WTC11 (cell line): ENCODE results near the gene FUT7. TPM values are rescaled to one million over a fixed set of nuclear protein-coding genes. Genes with fewer than 3 reads are reported as not detected.
A peak's percentile ranks its signal among the peaks of the same experiment; 100 is the strongest.

Source experiments
- AFF4 ChIP-seq: sonication (generic); formaldehyde crosslinking; IDR thresholded peaks from 2 replicates; pipeline ENCODE4 v1.8.1; 2023; ENCODE audit warnings: mild to moderate bottlenecking, missing genetic modification reagents, borderline replicate concordance
- ATF1 ChIP-seq: sonication (generic); formaldehyde crosslinking; IDR thresholded peaks from 2 replicates; pipeline ENCODE4 v1.8.1; 2023; ENCODE audit warnings: mild to moderate bottlenecking, moderate library complexity, missing genetic modification reagents
- ATF2 ChIP-seq: sonication (generic); formaldehyde crosslinking; IDR thresholded peaks from 2 replicates; pipeline ENCODE4 v1.8.1; 2022; ENCODE audit warnings: low read depth, missing genetic modification reagents, borderline replicate concordance
- CBFB ChIP-seq: sonication (generic); formaldehyde crosslinking; IDR thresholded peaks from 2 replicates; pipeline ENCODE4 v1.8.1; 2022; ENCODE audit warnings: mild to moderate bottlenecking, low read depth, missing genetic modification reagents
- EMX1 ChIP-seq: fragments of 250-450 bp; sonication (Bioruptor Pico); IDR thresholded peaks from 2 replicates; pipeline ENCODE4 v1.8.0; 2021; ENCODE audit warnings: mild to moderate bottlenecking
- FOXK1 ChIP-seq: sonication (generic); formaldehyde crosslinking; IDR thresholded peaks from 2 replicates; pipeline ENCODE4 v1.8.0; 2022; ENCODE audit warnings: mild to moderate bottlenecking, moderate library complexity, missing genetic modification reagents
- GABPB1 ChIP-seq: sonication (generic); formaldehyde crosslinking; IDR thresholded peaks from 2 replicates; pipeline ENCODE4 v1.8.1; 2023; ENCODE audit warnings: mild to moderate bottlenecking, missing genetic modification reagents
- GRHL2 ChIP-seq: fragments of 250-450 bp; sonication (Bioruptor Pico); IDR thresholded peaks from 2 replicates; pipeline ENCODE4 v1.8.0; 2022; ENCODE audit warnings: mild to moderate bottlenecking, moderate library complexity; ENCODE audit not compliant: insufficient replicate concordance, severe bottlenecking
- HMGXB4 ChIP-seq: sonication (generic); formaldehyde crosslinking; IDR thresholded peaks from 2 replicates; pipeline ENCODE4 v1.8.1; 2023; ENCODE audit warnings: mild to moderate bottlenecking, moderate library complexity, missing genetic modification reagents
- KAT7 ChIP-seq: sonication (generic); formaldehyde crosslinking; IDR thresholded peaks from 2 replicates; pipeline ENCODE4 v1.8.1; 2023; ENCODE audit warnings: missing genetic modification reagents, mild to moderate bottlenecking, borderline replicate concordance
- MAX ChIP-seq: sonication (generic); formaldehyde crosslinking; IDR thresholded peaks from 2 replicates; pipeline ENCODE4 v1.8.0; 2022; ENCODE audit warnings: mild to moderate bottlenecking, missing genetic modification reagents
- MYBL2 ChIP-seq: sonication (generic); formaldehyde crosslinking; IDR thresholded peaks from 2 replicates; pipeline ENCODE4 v1.8.1; 2023; ENCODE audit warnings: mild to moderate bottlenecking, moderate library complexity, missing genetic modification reagents
- NFE2L1 ChIP-seq: sonication (generic); formaldehyde crosslinking; IDR thresholded peaks from 2 replicates; pipeline ENCODE4 v1.8.1; 2023; ENCODE audit warnings: missing genetic modification reagents
- NR1H2 ChIP-seq: sonication (generic); formaldehyde crosslinking; IDR thresholded peaks from 2 replicates; pipeline ENCODE4 v1.9.0; 2021; ENCODE audit warnings: mild to moderate bottlenecking, moderate library complexity, missing genetic modification reagents
- NR3C1 ChIP-seq: sonication (generic); formaldehyde crosslinking; conservative IDR thresholded peaks from 2 replicates; pipeline ENCODE4 v1.8.1; 2023; ENCODE audit warnings: low read depth, mild to moderate bottlenecking, missing genetic modification reagents
- SOX15 ChIP-seq: fragments of 250-450 bp; sonication (Bioruptor Pico); IDR thresholded peaks from 2 replicates; pipeline ENCODE4 v1.9.0; 2021; ENCODE audit warnings: mild to moderate bottlenecking
- SP1 ChIP-seq: sonication (generic); formaldehyde crosslinking; conservative IDR thresholded peaks from 2 replicates; pipeline ENCODE4 v1.8.1; 2022; ENCODE audit warnings: missing genetic modification reagents
- ZNF281 ChIP-seq: sonication (generic); formaldehyde crosslinking; IDR thresholded peaks from 2 replicates; pipeline ENCODE4 v1.8.0; 2023; ENCODE audit warnings: mild to moderate bottlenecking, missing genetic modification reagents
- ZNF416 ChIP-seq: fragments of 250-450 bp; sonication (Bioruptor Pico); IDR thresholded peaks from 2 replicates; pipeline ENCODE4 v1.9.0; 2021; ENCODE audit warnings: mild to moderate bottlenecking, inconsistent platforms
- ZNF671 ChIP-seq: fragments of 250-450 bp; sonication (Bioruptor Pico); IDR thresholded peaks from 2 replicates; pipeline ENCODE4 v1.8.0; 2021; ENCODE audit warnings: mild to moderate bottlenecking
- total RNA-seq: library from RNA; stranded (reverse); gene quantifications from 3 replicates; pipeline ENCODE4 v1.2.3, GENCODE V29; 2021
- TF ChIP-seq, protein P1 (sequence below): sonication (generic); formaldehyde crosslinking; IDR thresholded peaks from 2 replicates; pipeline ENCODE4 v1.8.1; 2023; ENCODE audit warnings: mild to moderate bottlenecking, missing genetic modification reagents
- TF ChIP-seq, protein P2 (sequence below): sonication (generic); formaldehyde crosslinking; IDR thresholded peaks from 2 replicates; pipeline ENCODE4 v1.8.0; 2023; ENCODE audit warnings: missing genetic modification reagents
- TF ChIP-seq, protein P3 (sequence below): sonication (generic); formaldehyde crosslinking; conservative IDR thresholded peaks from 2 replicates; pipeline ENCODE4 v1.8.1; 2022; ENCODE audit warnings: mild to moderate bottlenecking, missing genetic modification reagents
- TF ChIP-seq, protein P4 (sequence below): sonication (generic); formaldehyde crosslinking; IDR thresholded peaks from 2 replicates; pipeline ENCODE4 v1.8.1; 2022; ENCODE audit warnings: mild to moderate bottlenecking, moderate library complexity, missing genetic modification reagents

Gene FUT7
- total RNA-seq, 1 experiment from 2014 or later = not detected

GRCh38 chr9:136991993-136992818 is 39.7 kb downstream of the FUT7 start, which contains the start of gene PAXX (continued):
- peak; percentile 44; the same call in 1 of the 2 replicates for TF ChIP-seq HMGXB4 (CRISPR knock-in tag)
- TF ChIP-seq, protein P1, sequence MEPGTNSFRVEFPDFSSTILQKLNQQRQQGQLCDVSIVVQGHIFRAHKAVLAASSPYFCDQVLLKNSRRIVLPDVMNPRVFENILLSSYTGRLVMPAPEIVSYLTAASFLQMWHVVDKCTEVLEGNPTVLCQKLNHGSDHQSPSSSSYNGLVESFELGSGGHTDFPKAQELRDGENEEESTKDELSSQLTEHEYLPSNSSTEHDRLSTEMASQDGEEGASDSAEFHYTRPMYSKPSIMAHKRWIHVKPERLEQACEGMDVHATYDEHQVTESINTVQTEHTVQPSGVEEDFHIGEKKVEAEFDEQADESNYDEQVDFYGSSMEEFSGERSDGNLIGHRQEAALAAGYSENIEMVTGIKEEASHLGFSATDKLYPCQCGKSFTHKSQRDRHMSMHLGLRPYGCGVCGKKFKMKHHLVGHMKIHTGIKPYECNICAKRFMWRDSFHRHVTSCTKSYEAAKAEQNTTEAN (CRISPR knock-in tag) = peak; percentile 65; the same call in 1 of the 2 replicates
- peak; percentile 84 for TF ChIP-seq SP1 (CRISPR knock-in tag)
- no peak for TF ChIP-seq KAT7 (CRISPR knock-in tag)
- peak; percentile 75 for TF ChIP-seq MAX (CRISPR knock-in tag)
- no peak for TF ChIP-seq ZNF671 (CRISPR knock-in tag)
- no peak for TF ChIP-seq ZNF416 (CRISPR knock-in tag)
- no peak for TF ChIP-seq AFF4 (CRISPR knock-in tag)
- TF ChIP-seq, protein P2, sequence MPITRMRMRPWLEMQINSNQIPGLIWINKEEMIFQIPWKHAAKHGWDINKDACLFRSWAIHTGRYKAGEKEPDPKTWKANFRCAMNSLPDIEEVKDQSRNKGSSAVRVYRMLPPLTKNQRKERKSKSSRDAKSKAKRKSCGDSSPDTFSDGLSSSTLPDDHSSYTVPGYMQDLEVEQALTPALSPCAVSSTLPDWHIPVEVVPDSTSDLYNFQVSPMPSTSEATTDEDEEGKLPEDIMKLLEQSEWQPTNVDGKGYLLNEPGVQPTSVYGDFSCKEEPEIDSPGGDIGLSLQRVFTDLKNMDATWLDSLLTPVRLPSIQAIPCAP = 0 out of 2 replicates have a peak, but pooled peaks have one; percentile 44
- no peak for TF ChIP-seq ZNF281
- no peak for TF ChIP-seq GABPB1 (CRISPR knock-in tag)
- TF ChIP-seq, protein P3, sequence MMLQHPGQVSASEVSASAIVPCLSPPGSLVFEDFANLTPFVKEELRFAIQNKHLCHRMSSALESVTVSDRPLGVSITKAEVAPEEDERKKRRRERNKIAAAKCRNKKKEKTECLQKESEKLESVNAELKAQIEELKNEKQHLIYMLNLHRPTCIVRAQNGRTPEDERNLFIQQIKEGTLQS (CRISPR knock-in tag) = no peak
- TF ChIP-seq EMX1 (CRISPR knock-in tag) = no peak
- TF ChIP-seq SOX15 (CRISPR knock-in tag) = no peak
- no peak for TF ChIP-seq ATF1 (CRISPR knock-in tag)
- TF ChIP-seq, protein P4, sequence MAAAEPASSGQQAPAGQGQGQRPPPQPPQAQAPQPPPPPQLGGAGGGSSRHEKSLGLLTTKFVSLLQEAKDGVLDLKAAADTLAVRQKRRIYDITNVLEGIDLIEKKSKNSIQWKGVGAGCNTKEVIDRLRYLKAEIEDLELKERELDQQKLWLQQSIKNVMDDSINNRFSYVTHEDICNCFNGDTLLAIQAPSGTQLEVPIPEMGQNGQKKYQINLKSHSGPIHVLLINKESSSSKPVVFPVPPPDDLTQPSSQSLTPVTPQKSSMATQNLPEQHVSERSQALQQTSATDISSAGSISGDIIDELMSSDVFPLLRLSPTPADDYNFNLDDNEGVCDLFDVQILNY (CRISPR knock-in tag) = no peak
- peak; percentile 20; the same call in 1 of the 2 replicates for TF ChIP-seq ATF2 (CRISPR knock-in tag)
- TF ChIP-seq MYBL2 (CRISPR knock-in tag) = peak; percentile 65; the same call in 1 of the 2 replicates
- TF ChIP-seq CBFB (CRISPR knock-in tag) = no peak
- TF ChIP-seq NR3C1 (CRISPR knock-in tag) = no peak
- TF ChIP-seq NR1H2 (CRISPR knock-in tag) = no peak
- TF ChIP-seq GRHL2 = no peak
- no peak for TF ChIP-seq NFE2L1 (CRISPR knock-in tag)
- TF ChIP-seq FOXK1 (CRISPR knock-in tag) = 0 out of 2 replicates have a peak, but pooled peaks have one; percentile 27
